CD4-positive, alpha-beta T cell treated with Interleukin-1 beta for 1 hour (primary cell): Measurements from ENCODE around the gene SHCBP1.
A peak's percentile ranks its signal among the peaks of the same experiment; 100 is the strongest.

Experiments
- DNase-seq, 2 donors: peaks; one replicate each; pipeline ENCODE4 v3.0.0-alpha.2; 2020 to 2022

Gene SHCBP1

GRCh38 chr16:46614006-46614405 lies 7.2 kb downstream of the SHCBP1 start:
- DNase-seq: no peak

- DNase-seq: no peak
These were observed 7.8 kb downstream of the SHCBP1 start for GRCh38 chr16:46613352-46613751.

GRCh38 chr16:46612121-46612520 lies 9.1 kb downstream of the SHCBP1 start:
- peak in 1 of 2 donors; percentile 10 for DNase-seq

- peak in 1 of 2 donors; percentile 56 for DNase-seq
These were observed 13.7 kb downstream of the SHCBP1 start for GRCh38 chr16:46607529-46607928.

- DNase-seq: no peak
These were observed 14.9 kb downstream of the SHCBP1 start for GRCh38 chr16:46606231-46606630.

GRCh38 chr16:46591257-46591656 lies 29.9 kb downstream of the SHCBP1 start:
- DNase-seq: no peak

GRCh38 chr16:46586011-46586577 lies 35.1 kb downstream of the SHCBP1 start:
- DNase-seq: no peak

GRCh38 chr16:46583036-46583435 lies 38.1 kb downstream of the SHCBP1 start:
- DNase-seq: no peak

GRCh38 chr16:46582313-46582712 lies 38.9 kb downstream of the SHCBP1 start:
- no peak for DNase-seq

- DNase-seq: no peak
These were observed 43.1 kb downstream of the SHCBP1 start for GRCh38 chr16:46577988-46578579.

GRCh38 chr16:46573834-46574159 lies 47.4 kb downstream of the SHCBP1 start:
- DNase-seq: no peak

- DNase-seq: no peak
These were observed 48.0 kb downstream of the SHCBP1 start for GRCh38 chr16:46573008-46573833.

GRCh38 chr16:46569231-46569735 lies 51.9 kb downstream of the SHCBP1 start:
- DNase-seq: no peak

- no peak for DNase-seq
These were observed 52.5 kb downstream of the SHCBP1 start for GRCh38 chr16:46568472-46569230.

- DNase-seq: no peak
These were observed 58.2 kb downstream of the SHCBP1 start for GRCh38 chr16:46562979-46563378.

- DNase-seq: no peak
These were observed 63.2 kb downstream of the SHCBP1 start for GRCh38 chr16:46558018-46558417.

GRCh38 chr16:46555951-46556350 lies 65.2 kb downstream of the SHCBP1 start:
- no peak for DNase-seq

GRCh38 chr16:46554435-46554834 lies 66.7 kb downstream of the SHCBP1 start:
- peak; percentile 48 to 49 for DNase-seq

GRCh38 chr16:46549477-46549876 lies 71.7 kb downstream of the SHCBP1 start:
- no peak for DNase-seq
